MCF 10A (cell line): ENCODE data around the gene ALKBH6. TPM values are rescaled to one million over a fixed set of nuclear protein-coding genes. Genes with fewer than 3 reads are reported as not detected.

Experiments used
- BruUV-seq: library from RNA; stranded (reverse); fragments of 400-500 nt; replicated peaks from 2 replicates; lab custom pipeline; 2021; lab: Mats Ljungman, UMichigan
- CTCF ChIA-PET: fragments of 300-600 bp; sonication (Branson Sonifier 250); formaldehyde crosslinking; extraction: SDS; loops from one replicate; lab custom pipeline; 2021; ENCODE audit warnings: antibody characterized with exemption, inconsistent platforms; lab: Yijun Ruan, JAX
- POLR2A ChIA-PET: fragments of 300-600, 350-650 bp; sonication (Branson Sonifier 250); formaldehyde crosslinking; extraction: SDS; loops from one replicate; lab custom pipeline; 2020; ENCODE audit warnings: antibody characterized with exemption, inconsistent platforms; lab: Yijun Ruan, JAX
- DNase-seq: peaks from one replicate; pipeline ENCODE4 v3.0.0-alpha.2; 2018; ENCODE audit not compliant: unreplicated experiment
- H3K27ac Mint-ChIP-seq: one replicate; pipeline ENCODE4 v1.8.0; 2022; ENCODE audit warnings: mild to moderate bottlenecking, low read depth, mixed read lengths; ENCODE audit not compliant: unreplicated experiment
- H3K27me3 Mint-ChIP-seq: one replicate; pipeline ENCODE4 v1.8.0; 2022; ENCODE audit warnings: mixed read lengths; ENCODE audit not compliant: insufficient read depth, unreplicated experiment
- H3K36me3 Mint-ChIP-seq: one replicate; pipeline ENCODE4 v1.8.0; 2022; ENCODE audit warnings: mild to moderate bottlenecking, moderate library complexity, mixed read lengths; ENCODE audit not compliant: insufficient read depth, unreplicated experiment
- H3K4me1 Mint-ChIP-seq: one replicate; pipeline ENCODE4 v1.8.0; 2022; ENCODE audit warnings: mixed read lengths; ENCODE audit not compliant: insufficient read depth, unreplicated experiment
- H3K4me3 Mint-ChIP-seq: one replicate; pipeline ENCODE4 v1.8.0; 2022; ENCODE audit warnings: mild to moderate bottlenecking, moderate library complexity, mixed read lengths; ENCODE audit not compliant: unreplicated experiment
- H3K9me3 Mint-ChIP-seq: one replicate; pipeline ENCODE4 v1.8.0; 2022; ENCODE audit warnings: mixed read lengths; ENCODE audit not compliant: unreplicated experiment
- CTCF ChIP-seq: fragments of 200-600 bp; IDR thresholded peaks from one replicate; pipeline ENCODE4 v1.8.0; 2022; ENCODE audit warnings: antibody characterized with exemption, mild to moderate bottlenecking; ENCODE audit not compliant: unreplicated experiment
- intact Hi-C: fragments of 100-400 bp; cut with micrococcal nuclease; formaldehyde crosslinking; loops from 2 replicates; pipeline ENCODE4 v1.14.1; 2022
- total RNA-seq: library from RNA; stranded (reverse); gene quantifications from 2 replicates; pipeline ENCODE4 v1.2.3, GENCODE V29; 2022

The ALKBH6 gene
- total RNA-seq, 1 experiment from 2014 or later = 16.5 TPM

- no peak for TF ChIP-seq CTCF
- CTCF ChIA-PET = no interaction called here
- no TSS peak for BruUV-seq
- Mint-ChIP-seq H3K4me3 (no peak overlapping the region), H3K27me3 (no peaks in the 10 kb centered on the region), H3K4me1 (peaks cover 26% of the 10 kb centered on the region), H3K9me3 (no peaks in the 10 kb centered on the region), H3K36me3 (peaks cover 4% of the 10 kb centered on the region), H3K27ac (peak overlapping the region; percentile 66)
- POLR2A ChIA-PET = interaction anchor here (1.6 kb wide), 1 partner anchor 27 kb away, joined by 5 read pairs; the partner anchor contains the start of gene ALKBH6
- intact Hi-C loops = no loop called here
- no peak for DNase-seq
Observed at GRCh38 chr19:36040495-36040894, 26.5 kb upstream of the ALKBH6 start.

GRCh38 chr19:36032251-36033104, 18.5 kb upstream of the ALKBH6 start, which contains the start of gene CLIP3:
Gene CLIP3, minus strand, starts transcription at chr19:36032873. Its CDS starts 516 bp downstream, at chr19:36032357.
- DNase-seq = no peak
- H3K27ac Mint-ChIP-seq = no peak within 1 kb of the TSS
- TF ChIP-seq CTCF = no peak
- intact Hi-C loops = no loop called here
- BruUV-seq = no TSS peak
- POLR2A ChIA-PET = no interaction called here
- no peaks in the 10 kb centered on the region for H3K4me1 Mint-ChIP-seq
- no peaks in the 10 kb centered on the region for H3K36me3 Mint-ChIP-seq
- H3K27me3 Mint-ChIP-seq = no peaks in the 10 kb centered on the region
- H3K4me3 Mint-ChIP-seq = no peak within 1 kb of the TSS
- no peaks in the 10 kb centered on the region for H3K9me3 Mint-ChIP-seq
- CTCF ChIA-PET = no interaction called here

- TF ChIP-seq CTCF = no peak
- POLR2A ChIA-PET = interaction anchor here (1.1 kb wide), 1 partner anchor 17 kb away, joined by 3 read pairs; the partner anchor contains the start of gene ALKBH6
- intact Hi-C loops = no loop called here
- CTCF ChIA-PET = interaction anchor here (0.8 kb wide), 1 partner anchor 10 kb away, joined by 5 read pairs; no protein-coding TSS in a partner anchor
- DNase-seq = no peak
- Mint-ChIP-seq H3K4me3 (no peak overlapping the region), H3K36me3 (no peaks in the 10 kb centered on the region), H3K27ac (peak overlapping the region; percentile 29), H3K9me3 (no peaks in the 10 kb centered on the region), H3K27me3 (no peaks in the 10 kb centered on the region), H3K4me1 (no peaks in the 10 kb centered on the region)
- no TSS peak for BruUV-seq
Observed at GRCh38 chr19:36031308-36031707, 17.3 kb upstream of the ALKBH6 start.
